GM21619 (cell line): ENCODE data around the gene ATOSB.

Experiments
- ATAC-seq: cut with Tn5 transposase; IDR thresholded peaks from one replicate; pipeline ENCODE4 v1.9.1; 2021; ENCODE audit not compliant: unreplicated experiment

ATOSB gene

GRCh38 chr9:35089434-35089833, 26.2 kb downstream of the ATOSB start:
- ATAC-seq: no peak

GRCh38 chr9:35085078-35085477, 30.6 kb downstream of the ATOSB start:
- no peak for ATAC-seq

GRCh38 chr9:35079426-35080341, 36.0 kb downstream of the ATOSB start, which contains the start of gene FANCG:
FANCG (minus strand) TSS chr9:35079942; CDS start chr9:35079524, 418 bp downstream.
- ATAC-seq: peak; percentile 83

- ATAC-seq: no peak
Observed at GRCh38 chr9:35079041-35079425, 36.6 kb downstream of the ATOSB start.

GRCh38 chr9:35078066-35078465, 37.6 kb downstream of the ATOSB start:
- no peak for ATAC-seq

GRCh38 chr9:35076848-35077247, 38.8 kb downstream of the ATOSB start:
- ATAC-seq: no peak

GRCh38 chr9:35075358-35075757, 40.3 kb downstream of the ATOSB start:
- no peak for ATAC-seq

GRCh38 chr9:35074791-35075190, 40.9 kb downstream of the ATOSB start:
- ATAC-seq: no peak

- ATAC-seq: no peak
Observed at GRCh38 chr9:35074141-35074540, 41.5 kb downstream of the ATOSB start.

GRCh38 chr9:35073279-35073612, 42.4 kb downstream of the ATOSB start:
- no peak for ATAC-seq

- peak; percentile 83 for ATAC-seq
Observed at GRCh38 chr9:35072461-35073278, 43.0 kb downstream of the ATOSB start, which contains the start of gene VCP. VCP (minus strand) TSS chr9:35072625; CDS start chr9:35072353, 272 bp downstream.

GRCh38 chr9:35071814-35072460, 43.7 kb downstream of the ATOSB start:
- peak; percentile 50 for ATAC-seq

- no peak for ATAC-seq
Observed at GRCh38 chr9:35070823-35071813, 44.5 kb downstream of the ATOSB start.

- ATAC-seq: no peak
Observed at GRCh38 chr9:35069020-35069419, 46.6 kb downstream of the ATOSB start.

GRCh38 chr9:35067056-35067455, 48.6 kb downstream of the ATOSB start:
- ATAC-seq: no peak

- ATAC-seq: no peak
Observed at GRCh38 chr9:35060548-35061207, 55.0 kb downstream of the ATOSB start.

- no peak for ATAC-seq
Observed at GRCh38 chr9:35059438-35059837, 56.2 kb downstream of the ATOSB start.

GRCh38 chr9:35057271-35057620, 58.4 kb downstream of the ATOSB start:
- ATAC-seq: no peak

GRCh38 chr9:35056571-35057270, 58.9 kb downstream of the ATOSB start:
- ATAC-seq: no peak
